Hepatocyte (in vitro differentiated cells): ENCODE data around the gene ARL17A.
"Not testable (repeated sequence)": the region's sequence is repeated elsewhere in the genome, so short reads cannot be mapped to it uniquely, and the experiment has no call there.

Experiments used
- CTCF ChIP-seq: fragments of 200-600 bp; sonication (generic); IDR thresholded peaks from 2 replicates; pipeline ENCODE4 v1.5.1; 2016; ENCODE audit warnings: antibody characterized with exemption, mild to moderate bottlenecking; ENCODE audit not compliant: poor library complexity
- EZH2 ChIP-seq: fragments of 200-600 bp; sonication (generic); IDR thresholded peaks from 2 replicates; pipeline ENCODE4 v1.6.1; 2016; ENCODE audit warnings: antibody characterized with exemption, mild to moderate bottlenecking, borderline replicate concordance

- not testable (repeated sequence) for TF ChIP-seq CTCF, EZH2
Observed at GRCh38 chr17:46566284-46566683, 13.2 kb downstream of the ARL17A start.
